Lower lobe of right lung (tissue), 2 donors: ENCODE measurements around the gene ATXN3L. TPM values are rescaled to one million over a fixed set of nuclear protein-coding genes. Genes with fewer than 3 reads are reported as not detected.

Source experiments
- ATAC-seq, 2 donors: fragments of 200-7000 bp; cut with Tn5 transposase; one replicate each; pipeline ENCODE4 v1.9.1; 2020 to 2022; ENCODE audit warnings: mild to moderate bottlenecking in 2 of 2, moderate library complexity in 2 of 2
- DNase-seq: peaks from one replicate; pipeline ENCODE4 v3.0.0-alpha.2; 2020
- H3K27ac ChIP-seq: fragments of 200-600 bp; one replicate; pipeline ENCODE4 v1.8.0; 2022
- H3K27me3 ChIP-seq: fragments of 200-600 bp; one replicate; pipeline ENCODE4 v1.8.0; 2022; ENCODE audit warnings: low read depth
- H3K36me3 ChIP-seq: fragments of 200-600 bp; one replicate; pipeline ENCODE4 v1.8.0; 2022; ENCODE audit warnings: mild to moderate bottlenecking
- H3K4me1 ChIP-seq: fragments of 200-600 bp; one replicate; pipeline ENCODE4 v1.8.0; 2022
- H3K4me3 ChIP-seq: fragments of 200-600 bp; one replicate; pipeline ENCODE4 v1.8.0; 2022; ENCODE audit warnings: mild to moderate bottlenecking
- H3K9me3 ChIP-seq: fragments of 200-600 bp; one replicate; pipeline ENCODE4 v1.8.0; 2022
- CTCF ChIP-seq: fragments of 200-600 bp; IDR thresholded peaks from one replicate; pipeline ENCODE4 v1.8.0; 2022; ENCODE audit warnings: antibody characterized with exemption, mild to moderate bottlenecking
- intact Hi-C: fragments of 100-400 bp; cut with DNase I; formaldehyde crosslinking; loops from one replicate; pipeline ENCODE4 v1.11.0; 2022
- total RNA-seq: library from RNA; stranded (reverse); fragmentation: NEBNext Ultra II Directional; extraction: Animal tissue kit (Norgen Biotek cat#: 25700); gene quantifications from one replicate; pipeline ENCODE4 v1.2.1, GENCODE V29; 2021
- donor health status: DM: no; HTN: yes; CAD: no; lungs with severe emphysema.

ATXN3L gene
- total RNA-seq, 1 donor from 2014 or later = not detected

GRCh38 chrX:13279279-13280018 lies 40.4 kb downstream of the ATXN3L start:
- Histone ChIP-seq H3K9me3 (no peaks in the 10 kb centered on the region), H3K4me3 (no peak overlapping the region), H3K4me1 (no peaks in the 10 kb centered on the region), H3K27me3 (no peaks in the 10 kb centered on the region), H3K27ac (no peak overlapping the region), H3K36me3 (no peaks in the 10 kb centered on the region)
- ATAC-seq = no peak
- intact Hi-C loops = no loop called here
- TF ChIP-seq CTCF = no peak
- DNase-seq = no peak

GRCh38 chrX:13277539-13277938 lies 42.3 kb downstream of the ATXN3L start:
- no peak for DNase-seq
- no peaks in the 10 kb centered on the region for H3K9me3 ChIP-seq
- no peak for TF ChIP-seq CTCF
- no peaks in the 10 kb centered on the region for H3K36me3 ChIP-seq
- intact Hi-C loops = no loop called here
- no peaks in the 10 kb centered on the region for H3K4me1 ChIP-seq
- ATAC-seq = peak in 1 of 2 donors; percentile 59
- no peak overlapping the region for H3K27ac ChIP-seq
- H3K4me3 ChIP-seq = no peak overlapping the region
- H3K27me3 ChIP-seq = no peaks in the 10 kb centered on the region

- Histone ChIP-seq H3K27me3 (no peaks in the 10 kb centered on the region), H3K27ac (no peak overlapping the region), H3K4me3 (no peak overlapping the region), H3K4me1 (no peaks in the 10 kb centered on the region), H3K9me3 (no peaks in the 10 kb centered on the region), H3K36me3 (no peaks in the 10 kb centered on the region)
- ATAC-seq (no peak), DNase-seq (no peak)
- intact Hi-C loops = no loop called here
- TF ChIP-seq CTCF = no peak
Measured at GRCh38 chrX:13276991-13277390, 42.9 kb downstream of the ATXN3L start.

GRCh38 chrX:13275031-13275430 lies 44.8 kb downstream of the ATXN3L start:
- Histone ChIP-seq H3K9me3 (no peaks in the 10 kb centered on the region), H3K4me1 (no peaks in the 10 kb centered on the region), H3K36me3 (no peaks in the 10 kb centered on the region), H3K27me3 (no peaks in the 10 kb centered on the region), H3K27ac (no peak overlapping the region), H3K4me3 (no peak overlapping the region)
- DNase-seq = no peak
- TF ChIP-seq CTCF = no peak
- ATAC-seq = no peak
- intact Hi-C loops = no loop called here

- ATAC-seq = no peak
- Histone ChIP-seq H3K9me3 (no peaks in the 10 kb centered on the region), H3K27ac (no peak overlapping the region), H3K36me3 (no peaks in the 10 kb centered on the region), H3K4me1 (no peaks in the 10 kb centered on the region), H3K27me3 (no peaks in the 10 kb centered on the region), H3K4me3 (no peak overlapping the region)
- intact Hi-C loops = no loop called here
- no peak for TF ChIP-seq CTCF
- no peak for DNase-seq
Measured at GRCh38 chrX:13272426-13272825, 47.4 kb downstream of the ATXN3L start.
